Measurements from ENCODE around the gene DBT. TPM values are rescaled to one million over a fixed set of nuclear protein-coding genes. Genes with fewer than 3 reads are reported as not detected.

The DBT gene
- total and polyA plus RNA-seq, 10 of the 15 experiments (the other 5 are each of a cell fraction or from before 2014, with no cell fraction given), result 2.1 to 15.9 (median 6.9) TPM

DNA sequence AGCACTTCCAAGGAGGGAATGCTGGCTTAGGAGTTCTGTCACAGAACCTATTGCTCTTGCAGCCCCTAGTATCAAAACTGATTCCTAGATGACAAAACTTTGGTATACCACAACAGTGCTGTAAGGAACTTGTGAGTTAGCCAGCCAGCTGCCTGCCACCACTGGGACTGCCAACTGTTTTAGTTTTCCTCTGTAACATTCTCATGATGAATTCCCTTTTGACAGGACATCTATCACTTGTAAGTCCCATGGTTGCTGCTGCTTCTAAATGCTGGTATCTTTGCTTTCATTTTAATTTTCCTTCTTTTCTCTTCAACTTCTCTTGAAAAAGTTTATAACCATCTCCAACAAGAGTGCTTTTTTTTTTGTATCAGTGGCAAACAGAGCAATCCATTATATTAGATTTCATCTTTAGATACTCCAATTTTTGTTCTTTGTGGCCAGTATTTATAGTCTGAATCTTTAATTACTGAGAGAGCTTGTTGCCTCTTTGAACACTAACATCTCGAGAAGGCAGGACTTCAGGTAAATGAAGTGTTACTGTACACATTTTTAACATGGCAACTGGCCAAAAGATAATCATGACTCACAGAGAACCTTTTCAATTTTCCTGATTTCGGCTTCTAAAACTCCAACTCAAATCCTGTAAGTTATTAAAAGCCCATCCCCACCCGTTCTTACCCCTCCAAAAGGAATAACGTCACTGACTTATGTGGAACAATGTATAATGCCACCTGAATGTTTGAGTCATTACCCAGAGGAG lies 19.8 kb downstream of the DBT start:
- H3K4me3 ChIP-seq, result no peak overlapping the region
- FAIRE-seq (no peak), ATAC-seq (no peak), DNase-seq (ENCODE audit: low read depth, low spot score) (no peak)
- BruUV-seq (replicated peaks), result TSS peak; percentile 42
- no peaks in the 10 kb centered on the region for H4K20me1 ChIP-seq (ENCODE audit: control insufficient read depth, insufficient read depth)
- ChIA-PET CTCF (no interaction called here), POLR2A (no interaction called here), RAD21 (ENCODE audit: unreplicated experiment) (no interaction called here), SMC1A (ENCODE audit: uncharacterized antibody, unreplicated experiment) (no interaction called here)
- intact Hi-C loops (cut with micrococcal nuclease; ENCODE audit: unreplicated experiment), result no loop called here
- H3K9me3 ChIP-seq (replicated peaks; ENCODE audit: control insufficient read depth, insufficient read depth, low read length), result no peaks in the 10 kb centered on the region
- no peaks in the 10 kb centered on the region for H3K4me1 ChIP-seq (ENCODE audit: control insufficient read depth, insufficient read depth, low read length)
- H3K4me2 ChIP-seq (ENCODE audit: control insufficient read depth, insufficient read depth), result no peak overlapping the region
- in situ Hi-C loops (cut with MboI), result no loop called here
- H3K27me3 ChIP-seq (replicated peaks in 1 of 2; ENCODE audit: control insufficient read depth in 2 of 2, insufficient read depth in 2 of 2, low read length in 1 of 2), result no peaks in the 10 kb centered on the region
- no peak overlapping the region for H2AFZ ChIP-seq (ENCODE audit: control insufficient read depth, low read depth, low read length)
- 100% methylated on average over 4 of the region's 4 CpGs for WGBS (ENCODE audit: insufficient coverage, insufficient replicate concordance, low lambda C conversion rate, missing lambda C conversion rate)
- H3K79me2 ChIP-seq (ENCODE audit: control insufficient read depth, insufficient read depth, low read length), result no peaks in the 10 kb centered on the region
- H3K9ac ChIP-seq (ENCODE audit: control insufficient read depth, insufficient read depth, low read length), result no peak overlapping the region
- no peak overlapping the region for H3K27ac ChIP-seq (ENCODE audit: control insufficient read depth, insufficient read depth)
- H3K36me3 ChIP-seq (ENCODE audit: control insufficient read depth in 2 of 2, insufficient read depth in 2 of 2, low read length in 1 of 2), result peaks cover 0 to 14% of the 10 kb centered on the region in 2 experiments
- TF ChIP-seq, protein P1, sequence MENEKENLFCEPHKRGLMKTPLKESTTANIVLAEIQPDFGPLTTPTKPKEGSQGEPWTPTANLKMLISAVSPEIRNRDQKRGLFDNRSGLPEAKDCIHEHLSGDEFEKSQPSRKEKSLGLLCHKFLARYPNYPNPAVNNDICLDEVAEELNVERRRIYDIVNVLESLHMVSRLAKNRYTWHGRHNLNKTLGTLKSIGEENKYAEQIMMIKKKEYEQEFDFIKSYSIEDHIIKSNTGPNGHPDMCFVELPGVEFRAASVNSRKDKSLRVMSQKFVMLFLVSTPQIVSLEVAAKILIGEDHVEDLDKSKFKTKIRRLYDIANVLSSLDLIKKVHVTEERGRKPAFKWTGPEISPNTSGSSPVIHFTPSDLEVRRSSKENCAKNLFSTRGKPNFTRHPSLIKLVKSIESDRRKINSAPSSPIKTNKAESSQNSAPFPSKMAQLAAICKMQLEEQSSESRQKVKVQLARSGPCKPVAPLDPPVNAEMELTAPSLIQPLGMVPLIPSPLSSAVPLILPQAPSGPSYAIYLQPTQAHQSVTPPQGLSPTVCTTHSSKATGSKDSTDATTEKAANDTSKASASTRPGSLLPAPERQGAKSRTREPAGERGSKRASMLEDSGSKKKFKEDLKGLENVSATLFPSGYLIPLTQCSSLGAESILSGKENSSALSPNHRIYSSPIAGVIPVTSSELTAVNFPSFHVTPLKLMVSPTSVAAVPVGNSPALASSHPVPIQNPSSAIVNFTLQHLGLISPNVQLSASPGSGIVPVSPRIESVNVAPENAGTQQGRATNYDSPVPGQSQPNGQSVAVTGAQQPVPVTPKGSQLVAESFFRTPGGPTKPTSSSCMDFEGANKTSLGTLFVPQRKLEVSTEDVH (IDR thresholded peaks at IDR 0.05; ENCODE audit: low read depth, partially characterized antibody), result no peak
- TF ChIP-seq EED (IDR thresholded peaks at IDR 0.05; ENCODE audit: low read depth), result no peak
- TF ChIP-seq ZNF622 (IDR thresholded peaks at IDR 0.05), result no peak
- no peak for TF ChIP-seq NRF1 (conservative IDR thresholded peaks at IDR 0.05; ENCODE audit: low read depth, low read length)
- TF ChIP-seq, protein P2, sequence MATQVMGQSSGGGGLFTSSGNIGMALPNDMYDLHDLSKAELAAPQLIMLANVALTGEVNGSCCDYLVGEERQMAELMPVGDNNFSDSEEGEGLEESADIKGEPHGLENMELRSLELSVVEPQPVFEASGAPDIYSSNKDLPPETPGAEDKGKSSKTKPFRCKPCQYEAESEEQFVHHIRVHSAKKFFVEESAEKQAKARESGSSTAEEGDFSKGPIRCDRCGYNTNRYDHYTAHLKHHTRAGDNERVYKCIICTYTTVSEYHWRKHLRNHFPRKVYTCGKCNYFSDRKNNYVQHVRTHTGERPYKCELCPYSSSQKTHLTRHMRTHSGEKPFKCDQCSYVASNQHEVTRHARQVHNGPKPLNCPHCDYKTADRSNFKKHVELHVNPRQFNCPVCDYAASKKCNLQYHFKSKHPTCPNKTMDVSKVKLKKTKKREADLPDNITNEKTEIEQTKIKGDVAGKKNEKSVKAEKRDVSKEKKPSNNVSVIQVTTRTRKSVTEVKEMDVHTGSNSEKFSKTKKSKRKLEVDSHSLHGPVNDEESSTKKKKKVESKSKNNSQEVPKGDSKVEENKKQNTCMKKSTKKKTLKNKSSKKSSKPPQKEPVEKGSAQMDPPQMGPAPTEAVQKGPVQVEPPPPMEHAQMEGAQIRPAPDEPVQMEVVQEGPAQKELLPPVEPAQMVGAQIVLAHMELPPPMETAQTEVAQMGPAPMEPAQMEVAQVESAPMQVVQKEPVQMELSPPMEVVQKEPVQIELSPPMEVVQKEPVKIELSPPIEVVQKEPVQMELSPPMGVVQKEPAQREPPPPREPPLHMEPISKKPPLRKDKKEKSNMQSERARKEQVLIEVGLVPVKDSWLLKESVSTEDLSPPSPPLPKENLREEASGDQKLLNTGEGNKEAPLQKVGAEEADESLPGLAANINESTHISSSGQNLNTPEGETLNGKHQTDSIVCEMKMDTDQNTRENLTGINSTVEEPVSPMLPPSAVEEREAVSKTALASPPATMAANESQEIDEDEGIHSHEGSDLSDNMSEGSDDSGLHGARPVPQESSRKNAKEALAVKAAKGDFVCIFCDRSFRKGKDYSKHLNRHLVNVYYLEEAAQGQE (IDR thresholded peaks at IDR 0.05; ENCODE audit: low read depth, low read length), result no peak
- no peak for TF ChIP-seq MYC (IDR thresholded peaks at IDR 0.05; ENCODE audit: insufficient read depth, insufficient read length, insufficient replicate concordance, low read length, severe bottlenecking)
- TF ChIP-seq, protein P3, sequence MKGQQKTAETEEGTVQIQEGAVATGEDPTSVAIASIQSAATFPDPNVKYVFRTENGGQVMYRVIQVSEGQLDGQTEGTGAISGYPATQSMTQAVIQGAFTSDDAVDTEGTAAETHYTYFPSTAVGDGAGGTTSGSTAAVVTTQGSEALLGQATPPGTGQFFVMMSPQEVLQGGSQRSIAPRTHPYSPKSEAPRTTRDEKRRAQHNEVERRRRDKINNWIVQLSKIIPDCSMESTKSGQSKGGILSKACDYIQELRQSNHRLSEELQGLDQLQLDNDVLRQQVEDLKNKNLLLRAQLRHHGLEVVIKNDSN (IDR thresholded peaks at IDR 0.05; ENCODE audit: borderline replicate concordance, extremely low read length, insufficient read depth, low read depth, low read length), result no peak
- TF ChIP-seq WRNIP1 (IDR thresholded peaks at IDR 0.05; ENCODE audit: borderline replicate concordance, low read depth, low read length), result no peak
- no peak for TF ChIP-seq SIX5 (IDR thresholded peaks at IDR 0.05; ENCODE audit: low read depth, low read length, severe bottlenecking)
- TF ChIP-seq FOXK2 (IDR thresholded peaks at IDR 0.05), result no peak
- TF ChIP-seq, protein P4, sequence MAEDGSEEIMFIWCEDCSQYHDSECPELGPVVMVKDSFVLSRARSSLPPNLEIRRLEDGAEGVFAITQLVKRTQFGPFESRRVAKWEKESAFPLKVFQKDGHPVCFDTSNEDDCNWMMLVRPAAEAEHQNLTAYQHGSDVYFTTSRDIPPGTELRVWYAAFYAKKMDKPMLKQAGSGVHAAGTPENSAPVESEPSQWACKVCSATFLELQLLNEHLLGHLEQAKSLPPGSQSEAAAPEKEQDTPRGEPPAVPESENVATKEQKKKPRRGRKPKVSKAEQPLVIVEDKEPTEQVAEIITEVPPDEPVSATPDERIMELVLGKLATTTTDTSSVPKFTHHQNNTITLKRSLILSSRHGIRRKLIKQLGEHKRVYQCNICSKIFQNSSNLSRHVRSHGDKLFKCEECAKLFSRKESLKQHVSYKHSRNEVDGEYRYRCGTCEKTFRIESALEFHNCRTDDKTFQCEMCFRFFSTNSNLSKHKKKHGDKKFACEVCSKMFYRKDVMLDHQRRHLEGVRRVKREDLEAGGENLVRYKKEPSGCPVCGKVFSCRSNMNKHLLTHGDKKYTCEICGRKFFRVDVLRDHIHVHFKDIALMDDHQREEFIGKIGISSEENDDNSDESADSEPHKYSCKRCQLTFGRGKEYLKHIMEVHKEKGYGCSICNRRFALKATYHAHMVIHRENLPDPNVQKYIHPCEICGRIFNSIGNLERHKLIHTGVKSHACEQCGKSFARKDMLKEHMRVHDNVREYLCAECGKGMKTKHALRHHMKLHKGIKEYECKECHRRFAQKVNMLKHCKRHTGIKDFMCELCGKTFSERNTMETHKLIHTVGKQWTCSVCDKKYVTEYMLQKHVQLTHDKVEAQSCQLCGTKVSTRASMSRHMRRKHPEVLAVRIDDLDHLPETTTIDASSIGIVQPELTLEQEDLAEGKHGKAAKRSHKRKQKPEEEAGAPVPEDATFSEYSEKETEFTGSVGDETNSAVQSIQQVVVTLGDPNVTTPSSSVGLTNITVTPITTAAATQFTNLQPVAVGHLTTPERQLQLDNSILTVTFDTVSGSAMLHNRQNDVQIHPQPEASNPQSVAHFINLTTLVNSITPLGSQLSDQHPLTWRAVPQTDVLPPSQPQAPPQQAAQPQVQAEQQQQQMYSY (CRISPR knock-in tag; IDR thresholded peaks at IDR 0.05), result no peak
